SHP77 (cell line): ENCODE measurements around the gene BLTP3B.

Experiments
- DNase-seq, 2 experiments: peaks; one replicate each; lab custom pipeline; 2025; lab: John Stamatoyannopoulos, UW

The BLTP3B gene

GRCh38 chr12:100164153-100164704 is 21.6 kb upstream of the BLTP3B start:
- DNase-seq, result no peak

- peak; percentile 67 to 91 for DNase-seq
Measured at GRCh38 chr12:100163416-100164152, 20.9 kb upstream of the BLTP3B start.

GRCh38 chr12:100159391-100160104 is 16.9 kb upstream of the BLTP3B start:
- DNase-seq, result no peak

GRCh38 chr12:100158535-100158934 is 15.9 kb upstream of the BLTP3B start:
- DNase-seq, result no peak

GRCh38 chr12:100157427-100157821 is 14.8 kb upstream of the BLTP3B start:
- no peak for DNase-seq

GRCh38 chr12:100156731-100157426 is 14.2 kb upstream of the BLTP3B start:
- DNase-seq, result no peak

- DNase-seq, result peak; percentile 44 to 77
Measured at GRCh38 chr12:100154474-100155247, 12.0 kb upstream of the BLTP3B start.

GRCh38 chr12:100153131-100153530 is 10.5 kb upstream of the BLTP3B start:
- no peak for DNase-seq

GRCh38 chr12:100151769-100152168 is 9.1 kb upstream of the BLTP3B start:
- DNase-seq, result no peak

GRCh38 chr12:100146252-100146651 is 3.6 kb upstream of the BLTP3B start:
- DNase-seq, result no peak

- no peak for DNase-seq
Measured at GRCh38 chr12:100145643-100146042, 3.0 kb upstream of the BLTP3B start.

GRCh38 chr12:100141998-100142850 is 450 bp downstream of the BLTP3B start:
- DNase-seq, result peak; percentile 3 to 36

GRCh38 chr12:100141666-100141997 is 1.0 kb downstream of the BLTP3B start:
- DNase-seq, result no peak

- no peak for DNase-seq
Measured at GRCh38 chr12:100138803-100139098, 3.9 kb downstream of the BLTP3B start.

- DNase-seq, result no peak
Measured at GRCh38 chr12:100138048-100138802, 4.4 kb downstream of the BLTP3B start.

- DNase-seq, result no peak
Measured at GRCh38 chr12:100133200-100133599, 9.5 kb downstream of the BLTP3B start.

- DNase-seq, result peak; percentile 4 to 5
Measured at GRCh38 chr12:100128512-100128908, 14.2 kb downstream of the BLTP3B start.

GRCh38 chr12:100127766-100128511 is 14.7 kb downstream of the BLTP3B start:
- no peak for DNase-seq

GRCh38 chr12:100123316-100124095 is 19.2 kb downstream of the BLTP3B start:
- DNase-seq, result no peak
